ENCODE results near the gene TAF4. TPM values are rescaled to one million over a fixed set of nuclear protein-coding genes. Genes with fewer than 3 reads are reported as not detected.

Gene TAF4
- total RNA-seq, 1 experiment from 2014 or later: 20.1 TPM

DNA sequence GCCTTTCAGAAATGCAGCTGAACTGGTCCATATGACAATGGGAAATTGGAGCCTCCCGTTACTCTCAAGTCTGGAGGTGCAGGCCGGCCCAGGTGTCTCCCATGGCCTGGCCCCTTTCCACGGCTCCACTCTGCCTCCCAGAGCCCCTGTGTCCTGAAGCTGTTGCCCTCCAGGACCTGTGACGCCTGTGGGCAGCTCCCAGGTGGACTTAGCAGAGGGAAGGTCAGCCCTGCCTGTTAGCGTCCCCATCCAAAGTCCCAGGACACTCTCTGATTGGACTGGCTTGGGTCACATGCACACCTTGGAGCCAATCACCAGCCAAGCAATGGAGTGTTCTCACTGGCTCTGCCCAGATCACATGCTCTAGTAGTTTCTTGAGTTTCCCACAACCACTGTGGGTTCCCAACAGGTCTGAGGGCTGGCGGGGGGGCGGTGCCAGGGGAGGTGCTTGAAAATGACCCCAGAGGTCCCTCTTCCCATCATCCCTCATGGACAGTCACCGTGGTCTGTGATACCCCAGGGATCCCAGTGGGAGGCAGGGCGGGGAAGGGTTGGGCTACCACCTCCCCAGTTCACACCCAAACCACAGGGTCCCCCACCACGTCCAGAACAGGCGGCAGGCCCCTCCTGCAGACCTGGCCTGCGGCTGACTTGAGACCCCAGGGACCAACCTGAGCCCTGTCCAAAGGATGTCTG, 135.6 kb downstream of the TAF4 start:
- no peak overlapping the region for H3K4me3 ChIP-seq
- DNase-seq: no peak
- no peaks in the 10 kb centered on the region for H3K9me3 ChIP-seq (replicated peaks)
- no peaks in the 10 kb centered on the region for H3K36me3 ChIP-seq
- peaks cover 7% of the 10 kb centered on the region for H3K27me3 ChIP-seq
- no peaks in the 10 kb centered on the region for H3K4me1 ChIP-seq
- H3K27ac ChIP-seq: no peak overlapping the region

DNA sequence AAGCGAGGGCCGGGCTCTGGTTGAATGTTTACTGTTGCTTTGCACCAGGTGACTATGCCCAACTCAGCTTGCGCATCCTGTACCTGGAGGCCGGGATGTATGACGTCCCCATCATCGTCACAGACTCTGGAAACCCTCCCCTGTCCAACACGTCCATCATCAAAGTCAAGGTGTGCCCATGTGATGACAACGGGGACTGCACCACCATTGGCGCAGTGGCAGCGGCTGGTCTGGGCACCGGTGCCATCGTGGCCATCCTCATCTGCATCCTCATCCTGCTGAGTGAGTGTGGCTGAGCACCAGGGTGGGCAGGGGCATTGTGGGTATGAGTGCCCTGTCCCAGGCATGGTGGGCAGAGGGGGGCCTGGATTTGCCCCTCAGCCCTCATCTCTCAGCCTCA, 136.1 kb downstream of the TAF4 start:
- Histone ChIP-seq H3K4me1 (no peaks in the 10 kb centered on the region), H3K9me3 (replicated peaks) (no peaks in the 10 kb centered on the region), H3K4me3 (no peak overlapping the region), H3K27ac (no peak overlapping the region), H3K27me3 (peaks cover 7% of the 10 kb centered on the region), H3K36me3 (no peaks in the 10 kb centered on the region)
- no peak for DNase-seq

GRCh38 chr20:61927826-61928541, 137.7 kb downstream of the TAF4 start:
- no peaks in the 10 kb centered on the region for H3K36me3 ChIP-seq
- no peak overlapping the region for H3K27ac ChIP-seq
- H3K27me3 ChIP-seq: peaks cover 7% of the 10 kb centered on the region
- H3K4me1 ChIP-seq: no peaks in the 10 kb centered on the region
- DNase-seq: no peak
- H3K9me3 ChIP-seq (replicated peaks): no peaks in the 10 kb centered on the region
- no peak overlapping the region for H3K4me3 ChIP-seq

- Histone ChIP-seq H3K9me3 (replicated peaks) (no peaks in the 10 kb centered on the region), H3K4me3 (no peak overlapping the region), H3K36me3 (no peaks in the 10 kb centered on the region), H3K27me3 (peaks cover 4% of the 10 kb centered on the region), H3K4me1 (no peaks in the 10 kb centered on the region), H3K27ac (no peak overlapping the region)
- no peak for DNase-seq
These were observed 138.4 kb downstream of the TAF4 start for GRCh38 chr20:61927193-61927825.

GRCh38 chr20:61926796-61927192, 138.9 kb downstream of the TAF4 start:
- no peak overlapping the region for H3K27ac ChIP-seq
- no peaks in the 10 kb centered on the region for H3K4me1 ChIP-seq
- H3K36me3 ChIP-seq: no peaks in the 10 kb centered on the region
- peaks cover 4% of the 10 kb centered on the region; the same call in 1 of the 2 replicates for H3K27me3 ChIP-seq
- H3K9me3 ChIP-seq (replicated peaks): no peaks in the 10 kb centered on the region
- DNase-seq: no peak
- no peak overlapping the region for H3K4me3 ChIP-seq

DNA sequence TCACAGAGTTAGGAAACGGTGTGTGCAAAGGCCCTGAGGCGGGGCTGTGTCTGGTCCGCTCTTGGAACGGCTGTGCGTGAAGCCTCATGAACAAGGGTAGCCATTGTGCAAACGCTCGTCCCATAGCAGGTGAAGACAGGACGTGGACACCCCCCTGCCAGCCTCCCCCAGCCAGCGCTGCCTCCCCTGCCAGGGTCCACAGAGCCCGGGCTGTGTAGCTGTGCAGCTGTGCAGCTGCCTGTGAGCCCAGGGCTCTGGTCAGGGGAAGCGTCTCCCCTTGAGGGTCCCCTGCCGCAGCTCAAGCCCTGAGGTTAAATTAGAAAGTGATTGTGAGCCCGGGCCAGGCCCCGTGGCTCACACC, 139.4 kb downstream of the TAF4 start:
- H3K9me3 ChIP-seq (replicated peaks): no peaks in the 10 kb centered on the region
- no peak overlapping the region for H3K27ac ChIP-seq
- H3K4me1 ChIP-seq: no peaks in the 10 kb centered on the region
- H3K4me3 ChIP-seq: no peak overlapping the region
- H3K27me3 ChIP-seq: peaks cover 4% of the 10 kb centered on the region; the same call in 1 of the 2 replicates
- H3K36me3 ChIP-seq: no peaks in the 10 kb centered on the region
- no peak for DNase-seq

DNA sequence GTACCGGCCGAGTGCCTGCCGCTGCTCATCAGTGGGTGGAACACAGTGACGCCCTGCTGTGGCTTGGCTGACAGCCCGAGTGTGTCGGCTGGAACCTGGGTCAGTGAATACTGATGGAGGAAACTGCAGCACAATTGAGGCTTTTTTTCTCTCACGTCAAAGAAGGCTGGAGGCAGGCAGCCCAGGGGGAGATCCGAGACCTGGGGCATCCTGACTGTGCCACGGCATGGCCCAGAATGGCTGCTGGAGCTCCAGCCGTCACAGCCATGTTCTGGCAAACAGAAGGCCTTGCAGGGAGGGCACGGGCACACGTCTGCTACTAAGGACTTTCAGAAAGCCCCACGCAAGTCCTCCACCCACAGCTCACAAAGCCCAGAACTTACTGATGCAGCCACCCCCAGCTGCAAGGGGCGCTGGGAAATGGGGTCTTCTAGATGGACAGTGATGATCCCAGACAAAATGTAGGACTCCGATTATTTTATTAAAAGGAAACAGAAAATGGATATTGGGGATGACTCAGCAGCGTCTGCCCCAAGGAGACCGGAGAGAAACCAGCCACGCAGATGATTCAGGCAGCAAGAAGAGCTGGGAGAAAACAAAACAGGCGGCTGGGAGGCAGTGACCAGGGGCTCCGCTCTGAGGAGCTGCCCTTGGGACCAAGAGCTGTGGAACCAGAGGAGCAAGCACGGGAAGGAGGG, 140.0 kb downstream of the TAF4 start:
- H3K9me3 ChIP-seq (replicated peaks): no peaks in the 10 kb centered on the region
- H3K36me3 ChIP-seq: no peaks in the 10 kb centered on the region
- no peak overlapping the region for H3K27ac ChIP-seq
- no peak overlapping the region for H3K4me3 ChIP-seq
- no peaks in the 10 kb centered on the region for H3K4me1 ChIP-seq
- peaks cover 4% of the 10 kb centered on the region; the same call in 1 of the 2 replicates for H3K27me3 ChIP-seq
- DNase-seq: no peak

DNA sequence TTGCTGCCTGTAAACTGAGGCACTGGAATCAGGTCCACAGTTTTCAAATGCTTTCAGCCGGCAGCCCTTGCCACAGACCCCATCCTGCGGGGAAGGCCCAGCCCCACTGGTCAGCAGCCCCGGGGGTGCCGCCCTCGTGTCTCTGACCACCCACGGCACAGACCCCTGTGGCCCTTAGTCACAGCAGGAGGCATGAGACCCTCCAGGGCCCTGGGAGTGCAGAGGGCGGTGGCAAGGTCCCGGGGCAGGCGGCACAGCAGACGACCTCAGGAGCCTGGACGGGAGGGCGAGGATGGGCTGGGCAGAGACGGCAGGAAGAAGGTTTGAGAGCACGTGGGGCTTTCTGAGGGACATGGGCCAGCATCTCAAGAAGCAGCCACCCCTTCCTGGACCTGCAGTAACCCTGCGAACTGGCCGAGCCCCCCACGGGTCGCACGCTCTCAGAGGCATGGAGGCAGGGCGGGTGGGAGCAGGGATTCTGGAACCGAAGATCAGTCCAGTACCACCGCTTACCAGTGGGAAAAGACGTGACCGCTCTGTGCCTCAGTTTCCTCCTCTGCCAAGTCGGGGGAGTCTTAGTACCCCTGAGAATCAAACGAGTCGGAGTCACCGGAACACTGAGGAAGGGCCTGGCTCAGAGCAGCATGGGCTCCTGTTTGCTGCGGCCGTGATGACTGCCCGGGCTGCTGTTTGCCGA, 140.7 kb downstream of the TAF4 start:
- H3K4me3 ChIP-seq: no peak overlapping the region
- no peak overlapping the region for H3K27ac ChIP-seq
- DNase-seq: no peak
- no peaks in the 10 kb centered on the region for H3K36me3 ChIP-seq
- no peaks in the 10 kb centered on the region for H3K9me3 ChIP-seq (replicated peaks)
- no peaks in the 10 kb centered on the region for H3K4me1 ChIP-seq
- H3K27me3 ChIP-seq: peaks cover 4% of the 10 kb centered on the region; the same call in 1 of the 2 replicates

Other genes starting within 250 kb of the TAF4 start
- gene LSM14B, start 56.6 kb upstream of the TAF4 start, total RNA-seq (2014; rRNA removed; shearing (Covaris generic)): 146 TPM in 2 replicates
- 755 and 774 TPM in 2 replicates for gene PSMA7, start 77.5 kb upstream of the TAF4 start, total RNA-seq (2014; rRNA removed; shearing (Covaris generic))
- 57.4 and 68.9 TPM in 2 replicates for gene SS18L1, start 77.9 kb upstream of the TAF4 start, total RNA-seq (2014; rRNA removed; shearing (Covaris generic))
- gene MTG2, start 117.1 kb upstream of the TAF4 start, total RNA-seq (2014; rRNA removed; shearing (Covaris generic)): 63.8 and 66.2 TPM in 2 replicates
- 0.15 TPM in 1 of 2 replicates, not detected in the other for gene HRH3, start 154.4 kb upstream of the TAF4 start, total RNA-seq (2014; rRNA removed; shearing (Covaris generic))
- gene OSBPL2, start 172.6 kb upstream of the TAF4 start, total RNA-seq (2014; rRNA removed; shearing (Covaris generic)): 36.7 and 40.2 TPM in 2 replicates
- 160 and 174 TPM in 2 replicates for gene ADRM1, start 237.1 kb upstream of the TAF4 start, total RNA-seq (2014; rRNA removed; shearing (Covaris generic))

Data from SJCRH30 (cell line).